Suprapubic skin (tissue), 4 donors: ENCODE data around the gene MEIS3. TPM values are rescaled to one million over a fixed set of nuclear protein-coding genes. Genes with fewer than 3 reads are reported as not detected.

Experiments used
- DNase-seq, 2 donors: peaks; one replicate each; pipeline ENCODE4 v3.0.0-alpha.2; 2019; ENCODE audit warnings: low spot score in 2 of 2
- H3K27ac ChIP-seq: fragments of 200-600 bp; sonication (generic); one replicate; pipeline ENCODE4 v1.5.1; 2019
- H3K27me3 ChIP-seq: fragments of 200-600 bp; sonication (generic); one replicate; pipeline ENCODE4 v1.5.1; 2019
- H3K36me3 ChIP-seq: fragments of 200-600 bp; sonication (generic); one replicate; pipeline ENCODE4 v1.5.1; 2019
- H3K4me1 ChIP-seq: fragments of 200-600 bp; sonication (generic); one replicate; pipeline ENCODE4 v1.5.1; 2019
- H3K4me3 ChIP-seq: fragments of 200-600 bp; sonication (generic); one replicate; pipeline ENCODE4 v1.5.1; 2019; ENCODE audit warnings: mild to moderate bottlenecking
- H3K9me3 ChIP-seq: fragments of 200-600 bp; sonication (generic); one replicate; pipeline ENCODE4 v1.5.1; 2019
- CTCF ChIP-seq, 2 donors: fragments of 200-600 bp in 1 of 2; fragments of 450-650 bp in 1 of 2; sonication (generic) in 1 of 2; IDR thresholded peaks; one replicate each; pipeline ENCODE4 v1.5.1; 2016 to 2019; ENCODE audit warnings: antibody characterized with exemption in 2 of 2, mild to moderate bottlenecking in 1 of 2, moderate library complexity in 1 of 2
- EP300 ChIP-seq: sonication (generic); formaldehyde crosslinking; IDR thresholded peaks from one replicate; pipeline ENCODE4 v1.6.1; 2017; ENCODE audit warnings: antibody characterized with exemption
- POLR2A ChIP-seq, 2 donors: fragments of 450-650 bp; IDR thresholded peaks; one replicate each; pipeline ENCODE4 v1.6.1; 2017; ENCODE audit warnings: antibody characterized with exemption in 2 of 2, mild to moderate bottlenecking in 2 of 2, moderate library complexity in 2 of 2
- POLR2AphosphoS5 ChIP-seq, 3 donors: sonication (generic); formaldehyde crosslinking; IDR thresholded peaks; one replicate each; pipeline ENCODE4 v1.6.1; 2017; ENCODE audit warnings: antibody characterized with exemption in 3 of 3
- WGBS: methylation state at CpG from one replicate; pipeline ENCODE4 v1.1.5; 2018; 5-methylcytosine and 5-hydroxymethylcytosine counted together
- total RNA-seq, 4 donors: library from RNA; depleted of rRNA; stranded (reverse); fragments of >200 nt; gene quantifications; one replicate each; pipeline ENCODE4 v1.1.0, GENCODE V29; 2016

MEIS3 gene
- total RNA-seq, 4 donors from 2014 or later, result 1.6 to 5.5 (median 3.1) TPM

DNA sequence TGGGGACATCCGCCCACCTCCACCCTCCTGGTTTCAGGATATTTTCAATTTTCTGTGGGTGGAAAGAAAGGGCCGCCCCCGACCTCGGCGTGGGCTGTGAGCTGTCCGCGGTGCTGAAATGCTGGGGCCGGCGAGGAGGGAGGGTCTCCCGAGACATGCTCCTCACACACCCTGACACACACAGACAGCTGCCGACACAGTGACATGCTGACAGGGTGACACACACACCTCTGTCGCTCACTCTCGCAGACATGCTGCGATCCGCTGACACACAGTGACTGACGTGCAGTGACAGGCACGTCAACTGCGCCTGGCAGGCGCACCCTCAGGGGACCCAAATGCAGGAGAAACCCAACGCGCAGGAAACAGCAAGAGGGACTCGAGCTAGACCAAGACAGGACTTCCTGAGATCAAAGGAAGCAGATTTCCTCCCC lies 25.1 kb upstream of the MEIS3 start:
- no peaks in the 10 kb centered on the region for H3K36me3 ChIP-seq
- TF ChIP-seq POLR2AphosphoS5 (IDR thresholded peaks at IDR 0.05) (no peak), EP300 (no peak), POLR2A (IDR thresholded peaks at IDR 0.05) (no peak), CTCF (IDR thresholded peaks at IDR 0.05) (no peak)
- WGBS, result 20% methylated on average over 6 of the region's 22 CpGs
- H3K27ac ChIP-seq, result no peak overlapping the region
- no peaks in the 10 kb centered on the region for H3K9me3 ChIP-seq
- H3K27me3 ChIP-seq, result peaks cover 87% of the 10 kb centered on the region
- H3K4me3 ChIP-seq, result no peak overlapping the region
- no peak for DNase-seq
- H3K4me1 ChIP-seq, result peaks cover 26% of the 10 kb centered on the region

- H3K4me1 ChIP-seq, result peaks cover 26% of the 10 kb centered on the region
- DNase-seq, result no peak
- no peak overlapping the region for H3K27ac ChIP-seq
- TF ChIP-seq EP300 (no peak), POLR2AphosphoS5 (IDR thresholded peaks at IDR 0.05) (no peak), CTCF (IDR thresholded peaks at IDR 0.05) (no peak), POLR2A (IDR thresholded peaks at IDR 0.05) (no peak)
- H3K4me3 ChIP-seq, result no peak overlapping the region
- H3K36me3 ChIP-seq, result no peaks in the 10 kb centered on the region
- H3K9me3 ChIP-seq, result no peaks in the 10 kb centered on the region
- WGBS, result 59% methylated on average over 12 of the region's 12 CpGs
- H3K27me3 ChIP-seq, result peaks cover 82% of the 10 kb centered on the region
These were observed 24.0 kb upstream of the MEIS3 start for GRCh38 chr19:47443331-47443730.

DNA sequence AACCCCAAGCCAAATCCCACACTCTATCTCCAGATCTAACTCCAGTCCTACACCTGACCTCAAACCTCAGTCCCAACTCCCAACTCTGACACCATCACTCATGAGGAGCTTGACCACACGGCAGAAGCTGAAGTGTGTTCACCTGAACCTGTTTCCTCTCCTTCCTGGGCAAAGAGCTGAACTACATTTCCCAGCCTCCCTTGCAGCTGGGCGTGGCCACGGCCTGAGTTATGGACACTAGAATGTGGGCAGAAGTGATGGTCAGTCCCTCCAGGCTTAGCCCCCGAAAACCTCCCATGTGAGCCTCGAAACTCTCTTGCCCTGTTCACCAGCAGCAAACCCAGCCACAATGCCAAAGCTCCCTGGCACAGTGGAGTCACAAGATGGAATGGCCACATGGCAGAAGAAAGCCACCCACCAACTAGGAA lies 19.5 kb upstream of the MEIS3 start:
- Histone ChIP-seq H3K36me3 (no peaks in the 10 kb centered on the region), H3K27me3 (peaks cover 64% of the 10 kb centered on the region), H3K4me1 (no peaks in the 10 kb centered on the region), H3K4me3 (no peak overlapping the region), H3K9me3 (no peaks in the 10 kb centered on the region), H3K27ac (no peak overlapping the region)
- 46% methylated on average over 4 of the region's 5 CpGs for WGBS
- no peak for DNase-seq
- TF ChIP-seq POLR2AphosphoS5 (IDR thresholded peaks at IDR 0.05) (no peak), EP300 (no peak), CTCF (IDR thresholded peaks at IDR 0.05) (no peak), POLR2A (IDR thresholded peaks at IDR 0.05) (no peak)

GRCh38 chr19:47437500-47437899 lies 18.2 kb upstream of the MEIS3 start:
- H3K4me1 ChIP-seq, result no peaks in the 10 kb centered on the region
- no peak overlapping the region for H3K4me3 ChIP-seq
- 36% methylated on average over 11 of the region's 12 CpGs for WGBS
- no peaks in the 10 kb centered on the region for H3K9me3 ChIP-seq
- TF ChIP-seq EP300, result no peak
- no peaks in the 10 kb centered on the region for H3K36me3 ChIP-seq
- peaks cover 54% of the 10 kb centered on the region for H3K27me3 ChIP-seq
- H3K27ac ChIP-seq, result no peak overlapping the region
- DNase-seq, result no peak

DNA sequence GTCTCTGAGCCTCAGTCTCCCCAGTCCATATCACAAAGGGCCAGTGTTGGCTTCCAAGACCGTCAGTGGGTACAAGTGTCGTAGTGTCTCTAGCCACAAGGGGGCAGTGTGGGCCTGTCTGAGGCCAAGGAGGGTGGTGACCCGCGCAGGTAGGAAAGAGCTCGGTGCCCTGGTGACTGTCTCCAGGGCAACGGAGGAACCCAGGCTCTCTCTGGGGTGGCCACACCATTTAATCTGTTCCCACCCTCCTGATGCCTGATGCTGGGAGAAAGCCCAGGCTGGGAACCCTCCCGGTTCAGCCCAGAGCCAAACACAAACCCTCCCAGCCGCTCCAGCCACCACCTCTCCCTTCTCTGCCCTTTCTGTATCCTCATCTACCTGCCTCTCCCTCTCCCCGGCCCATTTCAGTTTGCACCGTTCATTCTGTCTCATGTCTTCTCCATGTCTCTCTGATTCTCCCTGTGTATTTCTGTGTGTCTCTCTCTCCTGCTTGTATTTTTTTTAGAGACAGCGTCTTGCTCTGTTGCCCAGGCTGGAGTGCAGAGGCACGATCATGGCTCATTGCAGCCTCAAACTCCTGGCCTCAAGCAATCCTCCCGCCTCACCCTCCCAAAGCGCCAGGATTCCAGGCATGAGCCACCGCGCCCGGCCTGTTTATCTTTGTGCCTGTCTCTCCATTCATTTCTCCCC lies 17.5 kb upstream of the MEIS3 start:
- Histone ChIP-seq H3K9me3 (no peaks in the 10 kb centered on the region), H3K36me3 (no peaks in the 10 kb centered on the region), H3K27ac (no peak overlapping the region), H3K4me3 (no peak overlapping the region), H3K4me1 (no peaks in the 10 kb centered on the region), H3K27me3 (peaks cover 54% of the 10 kb centered on the region)
- no peak for TF ChIP-seq POLR2AphosphoS5 (IDR thresholded peaks at IDR 0.05)
- no peak for TF ChIP-seq POLR2A (IDR thresholded peaks at IDR 0.05)
- peak; percentile 76 to 90 for TF ChIP-seq CTCF (IDR thresholded peaks at IDR 0.05)
- no peak for TF ChIP-seq EP300
- DNase-seq, result peak; percentile 85 to 90
- WGBS, result 35% methylated on average over 15 of the region's 17 CpGs
